Loucy (cell line): ENCODE data around the gene IL20RB.
"Not testable (repeated sequence)": the region's sequence is repeated elsewhere in the genome, so short reads cannot be mapped to it uniquely, and the experiment has no call there.

Experiments
- H2AFZ ChIP-seq: fragments of 200-600 bp; sonication (generic); 2 replicates; pipeline ENCODE4 v1.6.0; 2016; ENCODE audit warnings: antibody characterized with exemption, mild to moderate bottlenecking, low read length, moderate library complexity
- H3F3A ChIP-seq: fragments of 200-600 bp; 2 replicates; pipeline ENCODE4 v1.6.0; 2016; ENCODE audit warnings: antibody characterized with exemption, low read depth, mild to moderate bottlenecking
- H3K27me3 ChIP-seq: fragments of 200-600 bp; sonication (generic); 2 replicates; pipeline ENCODE4 v1.6.1; 2014; ENCODE audit warnings: low read length, mild to moderate bottlenecking; ENCODE audit not compliant: insufficient read depth, poor library complexity, severe bottlenecking
- H3K36me3 ChIP-seq: fragments of 200-600 bp; sonication (generic); 2 replicates; pipeline ENCODE4 v1.6.1; 2016; ENCODE audit warnings: low read length; ENCODE audit not compliant: insufficient read depth
- H3K4me1 ChIP-seq: fragments of 200-600 bp; sonication (generic); 2 replicates; pipeline ENCODE4 v1.5.1; 2014; ENCODE audit warnings: low read length, mild to moderate bottlenecking; ENCODE audit not compliant: insufficient read depth, poor library complexity, severe bottlenecking
- H3K4me2 ChIP-seq: fragments of 200-600 bp; sonication (generic); 2 replicates; pipeline ENCODE4 v1.6.0; 2014; ENCODE audit warnings: antibody characterized with exemption, low read length, low read depth, mild to moderate bottlenecking; ENCODE audit not compliant: poor library complexity, severe bottlenecking
- H3K4me3 ChIP-seq: fragments of 200-600 bp; sonication (generic); 2 replicates; pipeline ENCODE4 v1.5.1; 2014; ENCODE audit warnings: low read length, mild to moderate bottlenecking, mixed read lengths; ENCODE audit not compliant: poor library complexity, severe bottlenecking
- H3K79me2 ChIP-seq: fragments of 200-600 bp; sonication (generic); 2 replicates; pipeline ENCODE4 v1.6.1; 2014; ENCODE audit warnings: low read length; ENCODE audit not compliant: insufficient read depth
- H3K9ac ChIP-seq: fragments of 200-600 bp; sonication (generic); 2 replicates; pipeline ENCODE4 v1.6.0; 2014; ENCODE audit warnings: mild to moderate bottlenecking, low read depth, low read length, moderate library complexity; ENCODE audit not compliant: poor library complexity, severe bottlenecking
- H3K9me2 ChIP-seq: fragments of 200-600 bp; sonication (generic); replicated peaks from 2 replicates; pipeline ENCODE4 v1.6.1; 2016; ENCODE audit warnings: low read depth, low read length, mixed read lengths
- H3K9me3 ChIP-seq: fragments of 200-600 bp; sonication (generic); 2 replicates; pipeline ENCODE4 v1.6.1; 2014; ENCODE audit warnings: mild to moderate bottlenecking, antibody characterized with exemption, low read length, low read depth; ENCODE audit not compliant: insufficient read depth
- H4K20me1 ChIP-seq: fragments of 200-600 bp; sonication (generic); 2 replicates; pipeline ENCODE4 v1.6.0; 2014; ENCODE audit warnings: antibody characterized with exemption, low read length, mild to moderate bottlenecking; ENCODE audit not compliant: insufficient read depth, poor library complexity, severe bottlenecking
- CTCF ChIP-seq: fragments of 200-600 bp; sonication (generic); conservative IDR thresholded peaks from 2 replicates; pipeline ENCODE4 v1.5.1; 2014; ENCODE audit warnings: mild to moderate bottlenecking, antibody characterized with exemption, low read length
- EZH2phosphoT487 ChIP-seq: fragments of 200-600 bp; IDR thresholded peaks from 2 replicates; pipeline ENCODE4 v1.6.1; 2018; ENCODE audit warnings: antibody characterized with exemption, mild to moderate bottlenecking, moderate library complexity, borderline replicate concordance

The IL20RB gene

GRCh38 chr3:136960838-136961836 lies 3.4 kb downstream of the IL20RB start:
- Histone ChIP-seq H3K4me1 (no peaks in the 10 kb centered on the region), H3K9ac (no peak overlapping the region), H3K9me3 (no peaks in the 10 kb centered on the region), H3K79me2 (no peaks in the 10 kb centered on the region), H3K27me3 (no peaks in the 10 kb centered on the region), H2AFZ (no peak overlapping the region), H3K4me2 (no peak overlapping the region), H3K36me3 (peaks cover 2% of the 10 kb centered on the region; the same call in 1 of the 2 replicates), H3K4me3 (no peak overlapping the region), H4K20me1 (no peaks in the 10 kb centered on the region), H3K9me2 (no peaks in the 10 kb centered on the region), H3F3A (no peaks in the 10 kb centered on the region)
- no peak for TF ChIP-seq EZH2phosphoT487

GRCh38 chr3:136962927-136963326 lies 5.1 kb downstream of the IL20RB start:
- Histone ChIP-seq H3K4me3 (no peak overlapping the region), H3K36me3 (peaks cover 2% of the 10 kb centered on the region; the same call in 1 of the 2 replicates), H3K4me1 (no peaks in the 10 kb centered on the region), H4K20me1 (no peaks in the 10 kb centered on the region), H3K9ac (no peak overlapping the region), H3K27me3 (no peaks in the 10 kb centered on the region), H3K4me2 (no peak overlapping the region), H3K9me2 (no peaks in the 10 kb centered on the region), H2AFZ (no peak overlapping the region), H3K79me2 (no peaks in the 10 kb centered on the region), H3F3A (no peaks in the 10 kb centered on the region), H3K9me3 (no peaks in the 10 kb centered on the region)
- TF ChIP-seq EZH2phosphoT487 (no peak), CTCF (no peak)

- not testable (repeated sequence) for H3K27me3 ChIP-seq, H3K36me3 ChIP-seq, H3K4me2 ChIP-seq, H3K9me3 ChIP-seq, H3F3A ChIP-seq, H3K9me2 ChIP-seq, H2AFZ ChIP-seq, H3K4me1 ChIP-seq, H4K20me1 ChIP-seq, H3K4me3 ChIP-seq, H3K9ac ChIP-seq, H3K79me2 ChIP-seq
These were observed 11.8 kb downstream of the IL20RB start for GRCh38 chr3:136969539-136969938.

GRCh38 chr3:136973352-136973751 lies 15.6 kb downstream of the IL20RB start:
- Histone ChIP-seq H3K4me1 (no peaks in the 10 kb centered on the region), H3K9me2 (no peaks in the 10 kb centered on the region), H4K20me1 (no peaks in the 10 kb centered on the region), H2AFZ (no peak overlapping the region), H3K9me3 (peaks cover 11% of the 10 kb centered on the region), H3F3A (no peaks in the 10 kb centered on the region), H3K79me2 (no peaks in the 10 kb centered on the region), H3K4me3 (no peak overlapping the region), H3K27me3 (no peaks in the 10 kb centered on the region), H3K4me2 (no peak overlapping the region), H3K9ac (no peak overlapping the region), H3K36me3 (no peaks in the 10 kb centered on the region)
- TF ChIP-seq CTCF (no peak), EZH2phosphoT487 (no peak)
